Measurements from ENCODE around the gene MEX3D.

The MEX3D gene

DNA sequence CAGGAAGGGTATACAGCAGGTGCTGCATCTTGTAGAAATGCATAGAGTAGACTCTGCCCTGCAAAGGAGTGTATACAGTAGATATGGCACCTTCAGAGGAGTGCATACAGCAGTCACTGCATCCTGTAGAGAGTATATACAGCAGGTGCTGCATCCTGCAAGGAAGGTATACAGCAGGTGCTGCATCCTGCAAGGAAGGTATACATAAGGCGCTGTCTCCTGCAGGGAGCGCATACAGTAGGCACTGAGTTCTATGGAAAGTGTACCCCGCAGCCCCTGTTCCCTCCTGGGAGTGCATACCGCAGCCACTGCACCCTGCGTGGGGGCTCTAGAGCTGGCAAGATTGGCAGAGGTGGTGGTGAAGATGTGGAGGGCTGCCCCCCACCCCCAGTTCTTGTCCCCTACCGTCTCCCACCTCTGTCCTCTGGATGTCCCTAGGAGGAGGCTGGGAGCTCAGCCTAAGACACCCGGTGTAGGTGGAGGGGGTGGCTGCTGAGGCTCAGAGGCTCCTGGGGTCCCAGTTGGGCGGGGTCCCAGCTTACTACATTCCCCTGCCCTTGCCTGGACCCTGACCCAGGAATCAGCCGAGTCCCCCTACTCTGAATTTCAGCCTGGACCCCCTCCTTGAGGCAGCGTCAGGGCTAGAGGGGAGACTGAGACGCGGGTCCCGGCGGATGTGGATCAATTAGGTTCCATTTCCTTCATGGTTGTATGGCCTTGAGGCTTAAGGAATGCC, 53.0 kb downstream of the MEX3D start:
- DNase-seq: no peak

DNA sequence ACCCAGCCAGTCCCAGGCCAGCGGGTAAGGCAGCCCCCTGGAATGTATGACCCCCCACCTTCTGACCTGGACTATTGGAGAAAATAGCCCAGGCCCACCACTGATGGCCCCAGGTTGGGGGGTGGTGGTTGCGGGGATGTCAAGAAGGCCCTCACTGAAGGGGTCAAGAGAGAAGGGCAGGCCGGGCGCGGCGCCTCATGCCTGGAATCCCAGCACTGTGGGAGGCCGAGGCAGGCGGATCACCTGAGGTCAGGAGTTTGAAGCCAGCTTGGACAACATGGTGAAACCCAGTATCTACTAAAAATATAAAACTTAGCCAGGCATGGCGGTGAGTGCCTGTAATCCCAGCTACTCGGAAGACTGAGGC, 53.8 kb downstream of the MEX3D start:
- DNase-seq: no peak

DNA sequence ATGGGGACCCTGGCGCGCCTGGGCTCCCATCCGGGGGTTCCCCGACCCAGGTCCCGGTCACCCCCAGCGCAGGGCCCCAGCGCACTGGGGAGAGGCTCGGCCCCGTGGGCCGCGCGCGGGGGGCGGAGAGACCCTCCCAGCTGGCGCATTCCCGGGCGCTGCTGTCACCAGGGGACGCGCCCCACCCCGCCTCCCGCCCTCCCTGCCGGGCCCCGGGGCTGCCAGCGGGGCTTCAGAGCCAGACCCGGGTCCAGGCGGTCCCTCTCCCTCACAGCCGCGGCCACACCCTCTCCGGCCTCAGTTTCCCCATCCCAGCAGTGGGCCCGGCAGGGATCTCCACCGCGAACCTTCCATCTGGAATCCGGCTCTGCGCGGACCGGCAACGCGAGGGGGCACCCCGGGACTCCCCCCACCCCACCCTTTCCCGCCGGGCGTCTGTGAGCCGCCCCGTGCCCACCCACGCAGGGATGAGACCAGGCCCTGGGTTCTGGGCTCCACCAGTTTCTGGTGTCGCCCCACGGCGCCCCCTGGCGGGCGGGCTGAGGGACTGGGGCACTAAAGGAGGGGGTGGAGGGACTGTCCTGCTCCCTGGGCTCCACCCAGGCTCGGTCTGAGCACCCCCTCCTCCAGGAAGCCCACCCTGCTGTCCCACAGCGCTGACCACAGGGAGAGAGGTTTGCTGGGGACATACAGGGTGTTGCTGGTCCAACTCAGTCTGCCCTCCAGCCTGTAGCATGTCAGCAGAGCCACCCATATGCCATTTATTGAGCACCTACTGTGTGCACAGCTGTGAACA, 54.4 kb downstream of the MEX3D start:
- DNase-seq: no peak

DNA sequence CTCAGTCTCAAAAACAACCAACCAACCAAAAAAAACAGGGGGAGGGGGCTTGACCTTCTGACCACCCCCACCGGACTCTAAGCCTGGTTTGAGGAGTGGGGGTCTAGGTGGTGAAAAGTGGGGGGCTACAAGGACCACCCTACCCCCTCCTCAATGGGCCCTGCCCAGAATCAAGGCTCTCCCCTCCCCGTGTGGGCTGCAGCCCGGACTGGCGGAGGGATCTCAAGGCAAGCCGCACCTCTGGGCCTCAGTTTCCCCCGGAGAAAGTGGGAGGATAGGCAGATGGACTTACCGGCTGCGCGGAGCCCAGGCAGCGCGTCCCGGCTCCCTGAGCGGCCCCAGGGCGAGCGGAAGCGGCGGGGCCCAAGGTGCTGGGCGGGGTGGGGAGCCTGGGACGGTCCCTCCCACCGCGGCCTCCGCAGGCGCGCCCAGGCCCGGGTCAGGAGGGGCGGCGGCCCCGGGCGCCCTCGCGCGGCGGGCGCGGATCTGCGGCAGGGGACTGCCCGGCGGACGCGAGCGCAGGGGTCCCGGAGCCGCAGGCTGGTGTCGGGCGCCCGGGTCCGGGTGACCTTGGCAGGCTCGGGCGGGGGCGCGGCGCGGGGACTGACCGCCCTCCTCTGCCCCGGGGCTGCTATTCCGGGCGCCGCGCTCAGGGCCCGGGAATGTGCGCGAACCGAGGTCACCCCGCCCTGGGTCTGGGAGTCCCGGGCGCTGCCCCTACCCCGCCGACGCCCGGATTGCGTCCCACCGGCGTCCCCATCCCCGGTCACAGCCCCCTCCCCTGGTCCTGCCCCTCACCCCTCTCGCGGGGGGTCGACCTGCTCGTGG, 55.2 kb downstream of the MEX3D start, which contains the start of gene ADAMTSL5:
ADAMTSL5 (minus strand) TSS at position 349 of the 828 bp plus-strand sequence. CDS start 2,076 bp downstream, outside the sequence.
- DNase-seq: no peak

DNA sequence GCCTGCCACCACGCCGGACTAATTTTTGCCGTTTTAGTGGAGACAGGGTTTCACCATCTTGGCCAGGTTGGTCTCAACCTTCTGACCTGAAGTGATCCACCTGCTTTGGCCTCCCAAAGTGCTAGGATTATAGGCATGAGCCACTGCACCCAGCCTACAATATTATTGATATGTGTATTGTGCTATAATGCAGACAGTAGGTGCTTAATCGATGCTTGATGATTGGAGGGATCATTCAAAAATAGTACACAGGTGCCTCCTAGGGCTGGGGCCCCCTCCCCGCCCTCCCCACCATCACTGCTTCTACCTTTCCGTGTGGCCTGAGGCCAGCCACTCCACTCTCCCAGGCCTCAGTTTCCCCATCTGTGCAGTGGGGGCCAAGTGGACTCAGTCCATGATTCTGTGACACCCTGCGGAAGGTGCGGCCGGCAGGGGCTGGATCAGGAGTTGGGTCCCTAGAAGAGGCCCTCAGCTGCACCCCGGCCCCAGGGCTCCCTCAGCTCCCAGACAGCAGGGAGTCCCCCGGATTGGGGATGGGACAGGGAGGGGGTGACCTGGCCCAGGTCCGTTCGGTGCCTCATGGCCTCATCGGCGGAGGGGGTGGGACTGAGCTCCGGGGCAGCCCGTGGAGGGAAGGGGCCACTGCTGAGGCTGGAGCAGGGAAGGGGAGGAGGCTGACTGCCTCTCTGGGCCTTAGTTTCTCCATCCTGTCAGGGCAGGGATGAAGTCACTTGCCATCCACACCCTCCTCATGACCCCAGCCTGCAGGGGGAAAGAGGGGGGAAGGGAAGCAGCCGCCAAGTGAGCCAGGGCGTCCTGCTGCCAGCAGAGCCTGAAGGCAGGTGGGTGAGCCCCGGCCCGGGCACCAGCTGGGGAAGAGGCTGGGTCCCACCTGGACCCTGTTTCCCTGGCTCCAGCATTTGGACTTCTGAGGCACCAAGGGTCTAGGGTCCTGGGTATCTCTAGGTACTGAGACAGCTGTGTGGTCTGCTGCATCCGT, 56.5 kb downstream of the MEX3D start:
- no peak for DNase-seq

DNA sequence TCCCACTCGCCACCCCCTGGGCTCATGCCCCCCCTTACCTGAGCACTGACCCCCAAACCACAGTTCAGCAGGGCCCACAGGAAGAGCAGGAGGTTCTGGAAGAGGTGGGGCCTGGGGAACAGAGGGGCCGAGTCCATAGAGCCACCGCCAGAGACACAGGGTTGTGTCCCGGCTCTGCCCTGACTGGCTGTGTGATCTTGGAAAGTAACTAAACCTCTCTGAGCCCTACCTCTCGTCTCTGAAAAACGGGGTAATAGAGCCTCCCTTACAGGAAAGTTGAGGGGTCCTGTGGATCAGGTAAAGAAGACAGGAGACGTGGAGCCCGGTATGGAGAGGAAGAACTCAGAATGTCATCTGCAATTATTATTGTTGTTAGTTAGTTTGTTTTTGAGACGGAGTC, 57.3 kb downstream of the MEX3D start:
- DNase-seq: no peak

DNA sequence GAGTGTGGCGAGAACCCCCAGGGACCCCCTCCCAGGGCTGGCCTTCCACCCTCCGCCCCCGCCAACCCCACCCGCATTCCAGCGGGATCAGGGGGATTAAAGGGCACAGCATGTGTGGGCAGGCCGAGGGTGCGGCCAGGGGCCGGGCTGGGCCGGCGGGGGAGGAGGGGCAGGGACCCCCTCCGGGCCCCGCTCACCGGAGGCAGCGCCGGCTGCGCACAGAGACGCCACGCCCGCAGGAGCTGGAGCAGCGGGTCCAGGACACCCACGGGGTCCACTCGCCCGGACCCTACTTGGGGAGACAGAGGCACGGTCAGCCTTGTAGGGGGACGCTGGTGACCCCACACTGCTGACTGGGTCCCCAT, 57.7 kb downstream of the MEX3D start:
- DNase-seq: no peak

DNA sequence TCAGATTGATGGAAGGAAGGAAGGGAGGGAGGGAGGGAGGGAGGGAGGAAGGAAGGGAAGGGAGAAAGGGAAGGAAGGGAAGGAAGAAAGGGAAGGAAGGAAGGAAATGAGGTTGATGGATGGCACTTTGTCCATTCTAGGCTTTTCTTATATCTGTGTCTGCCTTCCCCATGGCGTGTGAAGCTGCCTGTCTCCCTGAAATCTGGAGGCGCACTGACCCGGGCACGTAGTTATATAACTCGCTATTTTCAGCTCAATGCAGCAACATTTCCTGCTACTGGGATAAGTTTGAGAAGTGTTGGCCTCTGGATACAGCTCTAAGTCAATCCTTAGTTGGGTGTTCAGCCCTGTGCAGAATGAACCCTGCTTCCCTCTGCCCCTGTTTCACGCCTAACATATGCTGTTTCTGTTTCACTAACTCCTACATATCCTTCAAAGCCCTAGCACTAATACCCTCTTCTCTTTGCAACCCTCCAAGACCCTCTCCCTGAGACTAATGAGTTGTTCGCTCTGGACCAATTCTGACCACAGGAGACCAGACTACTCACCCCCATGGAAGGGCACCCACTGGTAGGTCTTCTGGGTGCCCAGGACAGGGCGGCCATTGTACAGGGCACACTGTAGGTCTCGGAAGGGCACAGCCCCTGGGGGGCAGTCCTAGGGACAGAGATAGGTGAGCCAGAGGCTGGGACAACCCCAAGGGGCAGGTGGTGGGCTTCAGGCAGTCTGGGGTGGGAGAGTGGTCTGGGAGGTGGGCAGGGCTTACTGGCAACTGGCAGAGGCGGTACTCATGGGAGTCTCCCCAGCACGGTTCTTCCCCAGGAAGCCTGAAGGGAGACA, 58.3 kb downstream of the MEX3D start:
- DNase-seq: no peak

DNA sequence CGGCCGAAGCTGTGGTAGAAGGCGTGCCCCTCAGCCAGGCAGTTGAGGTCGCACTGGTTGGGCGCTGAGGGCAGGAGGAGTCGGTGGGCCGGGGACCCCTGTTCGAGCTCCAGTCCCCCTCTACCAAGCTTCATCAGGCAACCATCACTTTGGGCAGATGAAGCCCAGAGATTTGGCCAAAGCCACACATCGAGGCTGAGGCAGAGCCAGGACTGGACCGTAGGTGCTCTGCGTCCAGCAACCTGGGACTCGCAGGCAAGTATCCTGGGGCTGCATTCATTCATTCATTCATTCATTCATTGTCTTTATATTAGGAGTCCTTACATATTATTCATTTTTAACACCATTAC, 59.6 kb downstream of the MEX3D start:
- no peak for DNase-seq

DNA sequence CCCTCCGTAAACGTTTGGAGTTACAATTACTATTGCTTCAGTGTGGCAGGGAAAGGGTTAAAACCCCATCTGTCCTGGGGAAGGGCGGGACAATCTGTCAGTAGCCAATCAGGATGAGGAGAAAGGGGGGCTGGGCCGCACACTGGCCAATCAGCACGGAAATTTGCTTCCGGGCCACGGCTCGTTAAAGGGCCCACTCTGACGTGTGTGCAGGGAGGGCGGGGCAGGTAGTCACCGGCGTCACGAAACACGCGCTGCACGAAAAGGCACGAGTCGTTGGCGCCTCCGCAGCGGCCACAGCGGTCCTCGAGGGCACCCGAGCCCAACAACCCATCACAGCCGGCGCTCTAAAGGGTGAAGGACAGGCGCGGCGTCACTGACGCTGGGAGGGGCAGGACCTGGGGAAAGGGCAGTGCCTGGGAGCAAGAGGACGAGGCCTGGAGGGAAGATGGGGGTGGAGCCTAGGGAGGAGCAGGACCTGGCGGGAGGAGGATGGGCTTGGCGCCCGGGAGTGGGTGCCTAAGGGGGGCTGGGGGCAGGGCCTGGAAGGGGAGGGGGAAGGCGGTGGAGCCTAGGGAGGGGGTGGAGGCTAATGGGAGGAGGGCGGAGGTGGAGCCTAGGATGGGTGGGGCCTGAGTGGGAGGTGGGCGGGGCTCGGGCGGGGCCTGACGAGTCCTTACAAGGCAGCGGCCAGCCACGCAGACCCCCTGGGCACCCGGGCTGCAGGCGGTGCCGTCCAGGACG, 60.2 kb downstream of the MEX3D start:
- peak; percentile 89 to 90 for DNase-seq

DNA sequence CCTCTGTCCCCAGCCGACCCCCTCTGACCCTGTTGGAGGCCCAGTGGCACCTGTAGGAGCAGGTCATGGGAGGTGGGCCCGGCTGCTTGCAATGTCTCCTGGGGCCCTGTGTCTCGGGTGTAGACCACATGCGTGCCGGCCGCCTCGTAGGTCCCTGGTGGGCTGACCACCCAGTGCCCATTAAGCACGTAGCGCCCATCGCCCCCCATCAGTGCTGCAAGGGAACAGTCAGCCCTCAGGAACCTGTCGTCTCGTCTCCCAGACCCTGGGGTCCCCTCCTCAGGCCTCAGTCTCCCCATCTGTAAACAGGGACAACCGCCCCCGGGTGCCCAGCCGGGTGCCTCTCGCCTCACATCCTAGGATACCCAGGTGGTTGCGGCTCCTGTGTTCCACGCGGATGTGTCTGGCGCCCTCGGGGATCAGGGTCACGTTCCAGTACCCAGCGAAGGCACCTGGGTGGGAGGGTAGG, 60.9 kb downstream of the MEX3D start:
- no peak for DNase-seq

DNA sequence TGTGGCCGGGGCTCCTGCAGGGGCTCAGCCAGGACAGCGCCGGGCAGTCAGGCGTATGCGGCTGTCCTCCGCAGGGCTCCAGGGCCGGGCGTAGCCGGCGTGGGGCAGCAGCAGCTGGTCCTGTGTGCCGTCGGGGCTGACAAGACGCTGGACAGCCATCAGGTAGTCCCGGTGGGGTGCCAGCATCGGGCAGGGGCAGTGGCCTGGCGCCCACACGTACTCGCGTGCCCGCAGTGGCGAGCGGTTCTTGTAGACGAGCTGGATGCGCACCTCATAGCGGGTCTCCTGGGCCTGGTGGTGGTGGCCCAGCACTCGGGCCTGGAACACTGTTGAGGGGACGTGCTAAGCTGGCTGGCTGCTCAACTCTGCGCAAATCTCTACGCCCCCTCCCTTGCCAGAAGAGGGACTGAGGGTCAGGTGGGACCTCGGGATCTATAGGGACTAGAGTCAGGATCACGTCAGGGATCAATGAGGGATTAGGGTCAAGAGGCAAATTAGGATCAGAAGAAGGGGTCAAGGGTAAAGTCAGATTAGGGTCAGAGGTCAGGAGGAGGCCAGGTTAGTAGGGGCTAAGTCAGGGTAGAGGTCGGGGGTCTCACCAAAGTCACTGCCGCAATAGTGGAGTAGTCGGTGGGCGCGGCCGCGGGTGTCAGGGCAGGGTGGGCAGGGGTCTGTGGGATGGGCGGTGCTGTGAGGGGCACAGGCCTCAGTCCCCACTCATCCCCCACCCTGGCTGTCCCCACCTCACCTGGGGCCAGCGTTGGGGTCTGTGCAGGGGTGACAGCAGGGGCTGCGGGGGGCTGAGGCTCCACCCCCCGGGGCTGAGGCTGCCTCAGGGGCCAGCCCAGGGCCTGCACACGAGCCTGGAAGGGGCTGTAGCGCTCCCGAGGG, 61.9 kb downstream of the MEX3D start:
- DNase-seq: no peak

DNA sequence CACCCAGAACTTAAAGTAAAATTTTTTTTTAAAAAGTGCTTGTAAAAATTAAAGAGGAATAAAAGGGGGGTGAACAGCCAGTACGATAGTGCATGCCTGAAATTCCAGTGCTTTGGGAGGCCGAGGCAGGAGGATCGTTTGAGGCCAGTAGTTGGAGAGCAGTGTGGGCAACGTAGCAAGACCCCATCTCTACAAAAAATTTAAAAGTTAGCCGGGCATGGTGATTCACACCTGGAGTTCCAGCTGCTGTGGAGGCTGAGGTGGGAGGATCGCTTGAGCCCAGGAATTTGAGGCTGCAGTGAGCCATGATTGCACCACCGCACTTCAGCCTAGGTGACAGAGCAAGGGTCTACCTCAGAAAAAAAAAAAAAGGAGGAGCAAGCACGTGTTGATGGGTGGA, 63.1 kb downstream of the MEX3D start:
- no peak for DNase-seq

All from hippocampal formation (tissue), 2 donors.